VCaP (cell line): ENCODE measurements around the gene AGRN.

Experiments used
- H3K27ac ChIP-seq: fragments of 450-650 bp; 2 replicates; pipeline ENCODE4 v1.5.1; 2017
- TF ChIP-seq, protein P1 (sequence below): fragments of 450-650 bp; conservative IDR thresholded peaks from 2 replicates; pipeline ENCODE4 v1.5.1; 2017; ENCODE audit warnings: mild to moderate bottlenecking, moderate library complexity

AGRN gene

GRCh38 chr1:1039145-1039910, 19.4 kb downstream of the AGRN start:
- peak overlapping the region; percentile 74; the same call in 1 of the 2 replicates for H3K27ac ChIP-seq
- TF ChIP-seq, protein P1, sequence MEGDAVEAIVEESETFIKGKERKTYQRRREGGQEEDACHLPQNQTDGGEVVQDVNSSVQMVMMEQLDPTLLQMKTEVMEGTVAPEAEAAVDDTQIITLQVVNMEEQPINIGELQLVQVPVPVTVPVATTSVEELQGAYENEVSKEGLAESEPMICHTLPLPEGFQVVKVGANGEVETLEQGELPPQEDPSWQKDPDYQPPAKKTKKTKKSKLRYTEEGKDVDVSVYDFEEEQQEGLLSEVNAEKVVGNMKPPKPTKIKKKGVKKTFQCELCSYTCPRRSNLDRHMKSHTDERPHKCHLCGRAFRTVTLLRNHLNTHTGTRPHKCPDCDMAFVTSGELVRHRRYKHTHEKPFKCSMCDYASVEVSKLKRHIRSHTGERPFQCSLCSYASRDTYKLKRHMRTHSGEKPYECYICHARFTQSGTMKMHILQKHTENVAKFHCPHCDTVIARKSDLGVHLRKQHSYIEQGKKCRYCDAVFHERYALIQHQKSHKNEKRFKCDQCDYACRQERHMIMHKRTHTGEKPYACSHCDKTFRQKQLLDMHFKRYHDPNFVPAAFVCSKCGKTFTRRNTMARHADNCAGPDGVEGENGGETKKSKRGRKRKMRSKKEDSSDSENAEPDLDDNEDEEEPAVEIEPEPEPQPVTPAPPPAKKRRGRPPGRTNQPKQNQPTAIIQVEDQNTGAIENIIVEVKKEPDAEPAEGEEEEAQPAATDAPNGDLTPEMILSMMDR, result no peak

DNA sequence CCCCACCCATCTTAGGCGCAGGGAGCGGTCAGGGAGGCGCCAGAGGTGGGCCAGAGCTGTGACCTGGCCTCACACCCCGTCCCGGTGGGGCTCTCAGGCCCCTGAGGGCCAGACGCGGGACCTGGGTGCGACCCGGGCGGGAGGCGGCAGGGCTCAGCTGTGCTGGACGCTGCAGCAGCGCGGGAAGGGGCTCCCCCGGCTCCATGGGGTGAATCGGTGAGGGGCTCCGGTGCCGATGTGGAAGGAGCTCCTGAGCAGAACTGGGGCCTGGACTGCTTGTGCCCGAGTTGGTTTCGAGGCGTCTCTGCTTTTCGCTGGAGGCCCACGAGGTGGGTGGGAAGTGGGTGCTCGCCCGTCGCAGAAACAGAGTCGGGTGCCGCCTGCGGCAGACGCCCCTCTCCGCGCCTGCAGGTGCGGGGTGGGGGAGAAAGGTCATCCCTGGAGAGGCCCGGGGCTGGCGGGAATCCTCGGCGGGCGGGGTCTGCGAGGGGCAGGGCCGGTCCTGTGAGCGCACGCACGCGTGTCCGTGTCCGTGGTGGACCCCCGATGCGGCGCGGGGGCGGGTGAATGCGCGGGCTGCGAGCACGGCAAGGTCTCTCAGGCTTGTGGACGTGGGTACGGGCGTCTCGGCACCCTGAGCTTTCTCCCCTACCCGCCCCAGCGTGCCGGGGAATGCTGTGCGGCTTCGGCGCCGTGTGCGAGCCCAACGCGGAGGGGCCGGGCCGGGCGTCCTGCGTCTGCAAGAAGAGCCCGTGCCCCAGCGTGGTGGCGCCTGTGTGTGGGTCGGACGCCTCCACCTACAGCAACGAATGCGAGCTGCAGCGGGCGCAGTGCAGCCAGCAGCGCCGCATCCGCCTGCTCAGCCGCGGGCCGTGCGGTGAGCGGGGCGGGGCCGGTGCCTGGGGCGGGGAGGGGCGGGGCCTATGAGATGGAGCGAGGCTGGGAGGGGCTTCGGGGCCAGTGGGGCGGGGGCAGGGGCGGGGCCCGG, 20.4 kb downstream of the AGRN start:
- TF ChIP-seq, protein P1, result peak; percentile 20; the same call in 1 of the 2 replicates
- peak overlapping the region; percentile 74 for H3K27ac ChIP-seq

DNA sequence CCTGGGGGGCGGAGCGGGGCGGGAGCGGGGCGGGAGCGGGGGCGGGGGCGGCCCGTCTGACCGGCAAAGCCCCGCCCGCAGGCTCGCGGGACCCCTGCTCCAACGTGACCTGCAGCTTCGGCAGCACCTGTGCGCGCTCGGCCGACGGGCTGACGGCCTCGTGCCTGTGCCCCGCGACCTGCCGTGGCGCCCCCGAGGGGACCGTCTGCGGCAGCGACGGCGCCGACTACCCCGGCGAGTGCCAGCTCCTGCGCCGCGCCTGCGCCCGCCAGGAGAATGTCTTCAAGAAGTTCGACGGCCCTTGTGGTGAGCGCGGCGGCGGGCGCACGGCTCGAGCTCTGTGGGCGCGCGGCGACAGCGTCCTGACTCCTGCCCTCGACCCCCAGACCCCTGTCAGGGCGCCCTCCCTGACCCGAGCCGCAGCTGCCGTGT, 21.2 kb downstream of the AGRN start:
- no peak overlapping the region for H3K27ac ChIP-seq
- TF ChIP-seq, protein P1, result no peak

GRCh38 chr1:1041873-1042272, 22.0 kb downstream of the AGRN start:
- no peak overlapping the region for H3K27ac ChIP-seq
- TF ChIP-seq, protein P1, result no peak

DNA sequence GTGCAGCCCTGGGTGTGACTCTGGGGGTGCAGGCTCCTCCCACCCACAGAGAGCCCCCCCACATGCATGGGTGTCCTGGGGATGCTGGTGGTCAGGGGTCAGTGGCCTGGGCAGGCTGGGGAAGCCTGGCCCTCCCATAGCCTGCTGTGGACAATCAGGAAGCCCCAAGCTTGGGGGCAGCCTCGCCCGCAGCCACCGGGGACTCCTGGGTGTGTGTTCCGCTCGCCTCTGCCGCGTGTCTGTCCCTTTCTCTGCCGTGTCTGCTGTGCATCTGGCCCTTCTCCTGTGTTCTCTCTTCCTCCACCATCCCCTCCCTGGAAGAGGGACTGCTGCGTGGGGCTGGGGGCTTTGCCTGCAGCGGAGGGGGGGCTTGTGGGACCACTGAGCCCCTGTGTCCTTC, 22.9 kb downstream of the AGRN start:
- TF ChIP-seq, protein P1, result no peak
- no peak overlapping the region for H3K27ac ChIP-seq

- no peak overlapping the region for H3K27ac ChIP-seq
- TF ChIP-seq, protein P1, result no peak
Observed at GRCh38 chr1:1043411-1043810, 23.5 kb downstream of the AGRN start.

DNA sequence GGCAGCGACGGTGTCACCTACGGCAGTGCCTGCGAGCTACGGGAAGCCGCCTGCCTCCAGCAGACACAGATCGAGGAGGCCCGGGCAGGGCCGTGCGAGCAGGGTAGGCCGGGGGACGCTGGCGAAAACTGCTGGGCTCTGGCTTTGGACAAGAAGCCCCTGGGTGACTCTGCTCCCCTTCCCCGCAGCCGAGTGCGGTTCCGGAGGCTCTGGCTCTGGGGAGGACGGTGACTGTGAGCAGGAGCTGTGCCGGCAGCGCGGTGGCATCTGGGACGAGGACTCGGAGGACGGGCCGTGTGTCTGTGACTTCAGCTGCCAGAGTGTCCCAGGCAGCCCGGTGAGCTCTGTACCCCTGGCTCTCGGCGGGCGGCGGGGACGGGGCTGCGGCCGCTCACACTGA, 24.0 kb downstream of the AGRN start:
- no peak overlapping the region for H3K27ac ChIP-seq
- TF ChIP-seq, protein P1, result no peak
